Stomach (tissue), 4 donors: ENCODE results near the gene C1R.

Experiments used
- POLR2AphosphoS5 ChIP-seq, 3 donors: sonication (generic); formaldehyde crosslinking; IDR thresholded peaks; one replicate each; pipeline ENCODE4 v1.6.1; 2016; ENCODE audit warnings: antibody characterized with exemption in 3 of 3
- TF ChIP-seq, protein P1 (sequence below), 7 experiments: fragments of 450-650 bp in 4 of 7; fragments of 200-600 bp in 3 of 7; sonication (generic) in 3 of 7; IDR thresholded peaks; one replicate each; pipeline ENCODE4 v1.5.1; 2016 to 2019; ENCODE audit warnings: antibody characterized with exemption in 7 of 7, control low read depth in 2 of 7, mild to moderate bottlenecking in 1 of 7

DNA sequence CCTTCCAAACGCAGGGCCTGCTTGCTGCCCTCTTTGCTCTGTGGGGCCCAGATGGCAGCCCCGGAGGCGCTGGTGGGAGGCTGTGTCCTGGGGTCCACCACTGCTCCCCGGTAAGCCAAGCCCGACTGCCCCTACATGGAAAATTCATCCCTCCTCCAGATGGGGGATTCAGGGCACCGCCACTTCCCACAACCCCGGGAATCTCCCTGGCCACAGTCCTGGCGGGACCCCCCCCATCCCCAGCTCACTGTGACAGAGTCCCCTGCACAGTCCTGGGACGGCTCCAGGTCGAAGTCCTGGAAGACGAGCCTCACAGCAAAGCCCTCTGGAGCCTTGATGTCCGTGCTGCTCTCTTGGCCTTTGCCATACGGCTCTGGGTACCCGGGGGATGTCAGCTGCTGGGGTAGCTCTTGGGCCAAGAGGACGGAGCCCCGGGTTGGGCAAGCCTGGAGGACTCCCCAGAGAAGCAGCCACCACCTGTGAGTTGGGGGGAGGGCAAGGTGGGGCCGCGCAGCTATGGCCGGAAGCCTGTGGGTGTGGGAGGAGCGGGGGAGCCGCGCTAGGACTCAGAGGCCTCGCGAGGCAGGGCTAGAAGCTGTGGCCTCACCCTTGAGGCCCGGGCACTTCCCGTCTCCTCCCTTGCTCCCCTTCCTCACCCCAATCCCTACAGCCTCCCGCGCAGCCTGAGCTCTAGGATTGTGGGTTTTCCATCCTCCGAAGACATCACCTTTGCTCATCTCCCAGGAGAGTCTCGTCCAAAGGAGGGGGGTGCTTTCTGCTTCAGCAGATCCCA lies 16.0 kb upstream of the C1R start:
- TF ChIP-seq, protein P1, sequence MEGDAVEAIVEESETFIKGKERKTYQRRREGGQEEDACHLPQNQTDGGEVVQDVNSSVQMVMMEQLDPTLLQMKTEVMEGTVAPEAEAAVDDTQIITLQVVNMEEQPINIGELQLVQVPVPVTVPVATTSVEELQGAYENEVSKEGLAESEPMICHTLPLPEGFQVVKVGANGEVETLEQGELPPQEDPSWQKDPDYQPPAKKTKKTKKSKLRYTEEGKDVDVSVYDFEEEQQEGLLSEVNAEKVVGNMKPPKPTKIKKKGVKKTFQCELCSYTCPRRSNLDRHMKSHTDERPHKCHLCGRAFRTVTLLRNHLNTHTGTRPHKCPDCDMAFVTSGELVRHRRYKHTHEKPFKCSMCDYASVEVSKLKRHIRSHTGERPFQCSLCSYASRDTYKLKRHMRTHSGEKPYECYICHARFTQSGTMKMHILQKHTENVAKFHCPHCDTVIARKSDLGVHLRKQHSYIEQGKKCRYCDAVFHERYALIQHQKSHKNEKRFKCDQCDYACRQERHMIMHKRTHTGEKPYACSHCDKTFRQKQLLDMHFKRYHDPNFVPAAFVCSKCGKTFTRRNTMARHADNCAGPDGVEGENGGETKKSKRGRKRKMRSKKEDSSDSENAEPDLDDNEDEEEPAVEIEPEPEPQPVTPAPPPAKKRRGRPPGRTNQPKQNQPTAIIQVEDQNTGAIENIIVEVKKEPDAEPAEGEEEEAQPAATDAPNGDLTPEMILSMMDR (IDR thresholded peaks at IDR 0.05) = no peak
- peak; percentile 6 to 86 (median 75) for TF ChIP-seq POLR2AphosphoS5 (IDR thresholded peaks at IDR 0.05)
